ENCODE measurements around the gene EWSR1.
"Not testable (repeated sequence)": the region's sequence is repeated elsewhere in the genome, so short reads cannot be mapped to it uniquely, and the experiment has no call there.

Gene EWSR1

GRCh38 chr22:29245626-29246385, 22.3 kb upstream of the EWSR1 start:
- peak; percentile 81 for DNase-seq (ENCODE audit: low read depth, low spot score)

DNA sequence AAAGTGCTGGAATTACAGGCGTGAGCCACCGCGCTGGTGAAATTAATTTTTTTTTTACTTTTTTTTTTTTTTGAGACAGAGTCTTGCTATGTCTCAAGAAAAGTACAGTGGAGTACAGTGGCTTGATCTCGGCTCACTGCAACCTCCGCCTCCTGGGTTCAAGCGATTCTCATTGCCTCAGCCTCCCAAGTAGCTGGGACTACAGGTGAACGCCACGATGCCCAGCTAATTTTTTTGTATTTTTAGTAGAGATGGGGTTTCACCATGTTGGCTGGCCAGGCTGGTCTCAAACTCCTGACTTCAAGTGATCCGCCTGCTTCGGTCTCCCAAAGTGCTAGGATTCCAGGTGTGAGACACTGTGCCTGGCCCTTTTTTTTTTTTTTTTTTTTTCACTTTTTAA, 20.2 kb upstream of the EWSR1 start:
- not testable (repeated sequence) for DNase-seq (ENCODE audit: low read depth, low spot score)

DNA sequence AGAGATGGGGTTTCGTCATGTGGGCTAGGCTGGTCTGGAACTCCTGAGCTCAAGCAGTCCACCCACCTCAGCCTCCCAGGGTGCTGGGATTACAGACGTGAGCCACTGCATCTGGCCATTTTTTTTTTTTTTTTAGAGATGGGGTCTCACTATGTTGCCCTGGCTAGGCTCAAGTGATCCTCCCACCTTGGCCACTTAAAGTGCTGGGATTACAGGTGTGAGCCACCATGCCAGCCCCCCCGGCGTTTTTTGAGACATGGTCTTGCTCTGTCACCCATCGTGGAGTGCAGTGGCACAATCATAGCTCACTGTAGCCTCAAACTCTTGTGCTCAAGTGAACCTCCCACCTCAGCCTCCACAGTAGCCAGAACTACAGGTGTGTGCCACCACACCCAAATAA, 16.8 kb upstream of the EWSR1 start:
- DNase-seq (ENCODE audit: low read depth, low spot score) = no peak

GRCh38 chr22:29251981-29252911, 15.8 kb upstream of the EWSR1 start:
- DNase-seq (ENCODE audit: low read depth, low spot score) = no peak

DNA sequence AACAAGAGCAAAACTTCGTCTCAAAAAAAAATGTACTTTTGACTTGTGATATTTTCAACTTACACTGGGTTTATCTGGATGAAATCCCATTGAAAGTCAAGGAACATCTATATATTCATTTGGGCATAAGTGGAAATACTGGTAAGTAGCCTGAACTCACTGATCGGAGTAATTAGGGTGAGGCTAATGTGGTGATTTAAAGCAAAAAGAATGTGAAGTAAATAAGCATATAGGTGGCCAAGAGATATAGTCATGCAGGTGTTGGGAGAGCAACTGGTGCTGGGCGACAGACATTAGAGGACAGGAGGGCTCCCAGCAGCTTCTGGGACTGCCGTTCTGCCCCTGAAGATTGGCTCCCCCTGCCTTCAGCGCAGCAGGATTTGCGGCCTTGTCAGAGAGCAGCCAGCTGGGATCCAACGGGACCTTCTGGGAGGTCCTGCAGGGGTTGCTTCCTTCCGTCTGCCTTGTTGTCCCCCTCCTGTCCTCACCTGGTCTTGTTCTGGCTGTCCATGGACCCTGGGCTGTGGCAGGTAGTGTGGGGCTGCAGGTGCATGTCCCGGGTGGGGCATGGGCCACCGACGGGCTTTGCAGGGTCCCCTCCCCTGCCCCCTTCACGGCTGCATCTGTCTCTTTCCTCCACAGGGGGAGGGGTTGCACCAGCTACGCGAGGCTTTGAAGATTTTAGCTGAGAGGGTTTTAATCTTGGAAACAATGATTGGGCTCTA, 14.3 kb upstream of the EWSR1 start:
- no peak for DNase-seq (ENCODE audit: low read depth, low spot score)

GRCh38 chr22:29254286-29254660, 13.8 kb upstream of the EWSR1 start:
- DNase-seq (ENCODE audit: low read depth, low spot score) = no peak

- no peak for DNase-seq (ENCODE audit: low read depth, low spot score)
Measured at GRCh38 chr22:29255064-29255621, 12.9 kb upstream of the EWSR1 start.

GRCh38 chr22:29256606-29257325, 11.3 kb upstream of the EWSR1 start:
- DNase-seq (ENCODE audit: low read depth, low spot score) = no peak

DNA sequence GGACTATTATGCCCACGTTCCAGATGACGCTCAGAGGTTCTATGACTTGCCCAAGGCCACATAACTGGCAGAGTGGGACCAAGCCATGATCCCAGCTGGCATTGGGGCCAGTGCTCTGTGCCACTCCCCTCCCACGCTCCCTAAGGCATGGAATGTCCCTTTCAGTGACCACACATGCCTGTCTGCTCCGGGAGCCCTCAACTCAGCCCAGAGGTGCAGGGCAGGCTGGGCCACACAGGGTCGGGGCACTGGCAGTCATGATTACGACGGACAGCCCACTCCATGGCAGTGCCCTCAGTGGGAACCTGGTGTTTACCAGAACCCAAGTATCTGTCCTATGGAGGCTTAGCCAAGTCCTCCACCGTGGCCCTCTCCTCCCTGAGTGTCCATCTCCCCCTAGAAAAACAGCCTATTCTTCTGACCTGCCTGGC, 10.3 kb upstream of the EWSR1 start:
- DNase-seq (ENCODE audit: low read depth, low spot score) = no peak

- DNase-seq (ENCODE audit: low read depth, low spot score) = no peak
Measured at GRCh38 chr22:29258407-29259252, 9.4 kb upstream of the EWSR1 start.

GRCh38 chr22:29259253-29259899, 8.7 kb upstream of the EWSR1 start:
- no peak for DNase-seq (ENCODE audit: low read depth, low spot score)

GRCh38 chr22:29260031-29260560, 8.0 kb upstream of the EWSR1 start:
- no peak for DNase-seq (ENCODE audit: low read depth, low spot score)

GRCh38 chr22:29260601-29261315, 7.3 kb upstream of the EWSR1 start:
- DNase-seq (ENCODE audit: low read depth, low spot score) = no peak

GRCh38 chr22:29263791-29264276, 4.2 kb upstream of the EWSR1 start:
- DNase-seq (ENCODE audit: low read depth, low spot score) = no peak

GRCh38 chr22:29265305-29265704, 2.8 kb upstream of the EWSR1 start:
- DNase-seq (ENCODE audit: low read depth, low spot score) = no peak

DNA sequence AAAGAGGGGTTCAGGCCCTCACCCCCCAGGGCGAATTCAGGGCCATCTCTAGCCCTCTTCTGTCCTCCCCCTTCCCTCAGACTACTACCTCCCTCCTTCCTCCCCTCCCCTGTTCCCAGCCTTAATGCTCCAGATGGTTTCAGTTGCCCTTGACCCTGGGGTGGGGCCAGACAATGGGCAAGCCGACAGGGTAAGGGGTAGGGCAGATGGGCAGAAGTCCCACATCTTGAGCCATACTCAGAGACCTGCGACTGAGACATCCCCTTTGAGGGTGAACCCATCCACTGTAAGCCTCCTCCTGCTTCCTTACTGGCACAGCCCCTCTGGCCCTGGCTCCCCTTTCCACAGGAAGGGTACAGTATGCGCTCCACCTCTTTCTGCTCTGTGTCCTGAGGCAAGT, 2.1 kb upstream of the EWSR1 start:
- no peak for DNase-seq (ENCODE audit: low read depth, low spot score)

GRCh38 chr22:29266564-29267461, 1.3 kb upstream of the EWSR1 start:
- no peak for DNase-seq (ENCODE audit: low read depth, low spot score)

DNA sequence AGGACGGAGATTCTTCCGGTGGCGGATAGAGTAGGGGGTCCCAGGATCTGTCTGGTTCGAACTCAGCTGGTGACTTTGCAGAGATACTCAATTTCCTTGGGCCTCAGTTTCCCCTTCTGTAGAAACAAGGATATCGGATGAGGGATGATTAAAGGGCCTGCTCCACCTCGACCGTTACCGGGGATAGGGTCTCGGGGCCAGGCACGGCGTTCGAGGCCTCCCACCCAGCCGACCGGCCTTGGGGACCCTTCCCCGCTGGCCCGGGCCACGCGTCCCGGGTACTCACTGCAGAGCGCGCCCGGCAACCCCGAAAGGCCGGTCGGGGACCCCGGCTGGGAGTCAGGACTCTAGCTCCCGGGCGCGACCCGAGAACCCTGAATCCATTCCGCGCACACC, 608 bp upstream of the EWSR1 start:
- peak; percentile 21 for DNase-seq (ENCODE audit: low read depth, low spot score)

Measured in astrocyte of the hippocampus (primary cell).